Neural cell (in vitro differentiated cells): ENCODE results near the gene TAS2R38.

Experiments
- CTCF ChIP-seq: fragments of 450-650 bp; IDR thresholded peaks from 2 replicates; pipeline ENCODE4 v1.5.1; 2014; ENCODE audit warnings: antibody characterized with exemption, mild to moderate bottlenecking, moderate library complexity; ENCODE audit not compliant: poor library complexity, severe bottlenecking
- EP300 ChIP-seq: fragments of 450-650 bp; conservative IDR thresholded peaks from 2 replicates; pipeline ENCODE4 v1.6.1; 2014; ENCODE audit warnings: antibody characterized with exemption, mild to moderate bottlenecking, moderate library complexity; ENCODE audit not compliant: poor library complexity, severe bottlenecking
- EZH2 ChIP-seq: fragments of 200-600, 300-800 bp; shearing (Covaris generic), sonication (generic); IDR thresholded peaks from 2 replicates; pipeline ENCODE4 v1.6.1; 2014; ENCODE audit warnings: antibody characterized with exemption, low read length, borderline replicate concordance, mild to moderate bottlenecking; ENCODE audit not compliant: insufficient read depth, poor library complexity, severe bottlenecking
- POLR2AphosphoS5 ChIP-seq: IDR thresholded peaks from 2 replicates; pipeline ENCODE4 v1.6.1; 2012
- RAD21 ChIP-seq: fragments of 450-650 bp; conservative IDR thresholded peaks from 2 replicates; pipeline ENCODE4 v1.6.1; 2014; ENCODE audit warnings: antibody characterized with exemption, mild to moderate bottlenecking, moderate library complexity
- REST ChIP-seq: IDR thresholded peaks from 2 replicates; pipeline ENCODE4 v1.6.1; 2012; ENCODE audit warnings: borderline replicate concordance
- TAF1 ChIP-seq: IDR thresholded peaks from 2 replicates; pipeline ENCODE4 v1.6.1; 2012; ENCODE audit warnings: low read depth

DNA sequence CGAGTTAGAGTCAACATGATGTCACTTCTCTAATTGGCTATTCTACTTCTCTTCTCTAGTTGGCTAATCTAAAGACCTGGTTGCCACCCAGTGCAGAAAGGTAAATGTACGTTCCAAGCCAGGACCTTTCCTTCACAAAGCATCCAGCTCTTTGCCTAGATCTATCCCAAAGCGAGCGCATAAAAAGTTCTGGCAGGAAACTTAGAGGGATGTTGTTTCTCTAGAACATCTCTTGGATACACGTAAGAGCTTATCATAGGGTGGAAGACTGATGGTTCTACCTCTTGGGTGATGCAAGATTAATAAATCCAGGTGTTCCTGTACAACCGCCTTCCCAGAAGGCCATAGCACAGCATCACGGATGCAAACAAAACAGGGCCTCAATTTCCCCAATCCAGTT lies at the start of gene TAS2R38:
- TF ChIP-seq CTCF: no peak
- TF ChIP-seq EZH2: no peak
- no peak for TF ChIP-seq REST
- TF ChIP-seq RAD21: no peak
- no peak for TF ChIP-seq POLR2AphosphoS5
- no peak for TF ChIP-seq TAF1
- TF ChIP-seq EP300: no peak
